ENCODE results near the gene EVA1A. TPM values are rescaled to one million over a fixed set of nuclear protein-coding genes. Genes with fewer than 3 reads are reported as not detected.

The EVA1A gene
- total RNA-seq, 1 experiment from 2014 or later, result 0.68 TPM

- H3K9me3 Mint-ChIP-seq, result peaks cover 13 to 15% of the 10 kb centered on the region in 2 experiments
Observed at GRCh38 chr2:75516378-75517360, 44.1 kb downstream of the EVA1A start.

More at GRCh38 chr2:75516378-75517360, 44.1 kb downstream of the EVA1A start:
- no peak overlapping the region for H4K91ac ChIP-seq (ENCODE audit: insufficient read length, low read depth, low read length)
- TF ChIP-seq CTCF (conservative IDR thresholded peaks at IDR 0.05), result no peak
- H3K23ac ChIP-seq (ENCODE audit: insufficient read length, low read depth, low read length), result no peak overlapping the region
- no peaks in the 10 kb centered on the region for H3K23me2 ChIP-seq (ENCODE audit: insufficient read length, low read depth, low read length, poor library complexity, severe bottlenecking)
- no peak for DNase-seq
- peaks cover 7% of the 10 kb centered on the region for H3K27me3 Mint-ChIP-seq (ENCODE audit: low read depth)
- H3K27ac ChIP-seq (ENCODE audit: insufficient read length, low read depth, low read length), result no peak overlapping the region
- no peak overlapping the region for H4K8ac ChIP-seq (replicated peaks; ENCODE audit: insufficient read length, low read depth, low read length)
- H4K20me1 ChIP-seq (ENCODE audit: control insufficient read depth, insufficient read depth, insufficient read length), result no peaks in the 10 kb centered on the region
- no peak overlapping the region for H3K56ac ChIP-seq (ENCODE audit: insufficient read length, low read depth, low read length)
- H3K18ac ChIP-seq (ENCODE audit: insufficient read length, low read depth, low read length), result no peak overlapping the region
- H2AFZ ChIP-seq (ENCODE audit: low read length), result no peak overlapping the region
- H2AK5ac ChIP-seq (ENCODE audit: insufficient read length, low read length), result no peak overlapping the region
- no peak overlapping the region for H2BK120ac ChIP-seq (ENCODE audit: low read depth, low read length, poor library complexity, severe bottlenecking)
- peaks cover 4% of the 10 kb centered on the region for H3K9me3 ChIP-seq (ENCODE audit: control insufficient read depth, low read depth, low read length)
- H3K27ac Mint-ChIP-seq, result no peak overlapping the region
- H3K36me3 Mint-ChIP-seq (ENCODE audit: insufficient read depth in 1 of 3, low read depth in 3 of 3), result peaks cover 8 to 29% (median 14%) of the 10 kb centered on the region in 3 experiments
- no peak overlapping the region for H3K4me3 Mint-ChIP-seq
- H2BK20ac ChIP-seq (ENCODE audit: low read depth, low read length, poor library complexity, severe bottlenecking), result no peak overlapping the region
- no peak overlapping the region for H3K4ac ChIP-seq (ENCODE audit: low read depth, low read length)
- no peak overlapping the region for H3K4me2 ChIP-seq (ENCODE audit: insufficient read depth, insufficient read length, low read length)
- H3K79me1 ChIP-seq (ENCODE audit: insufficient read depth, low read depth, low read length, poor library complexity, severe bottlenecking), result no peaks in the 10 kb centered on the region
- H3K27me3 ChIP-seq (ENCODE audit: insufficient read depth, low read length), result no peaks in the 10 kb centered on the region
- WGBS (ENCODE audit: extremely low coverage, insufficient read length, low lambda C conversion rate), result no CpG with 5 or more reads among the region's 8 CpGs
- H2BK5ac ChIP-seq (ENCODE audit: insufficient read length, low read length), result no peak overlapping the region
- H3K14ac ChIP-seq (ENCODE audit: insufficient read depth, low read length), result no peak overlapping the region
- H3K4me1 Mint-ChIP-seq, result no peaks in the 10 kb centered on the region
- H3K9ac ChIP-seq (ENCODE audit: extremely low read depth, insufficient read length, low read length), result no peak overlapping the region
- H2BK12ac ChIP-seq (ENCODE audit: insufficient read length, low read depth, low read length), result no peak overlapping the region
- no peaks in the 10 kb centered on the region for H3K4me1 ChIP-seq (ENCODE audit: insufficient read depth, low read length)
- H4K5ac ChIP-seq (ENCODE audit: insufficient read length, low read depth, low read length), result no peak overlapping the region
- no peak overlapping the region for H3T11ph ChIP-seq (ENCODE audit: low read length)
- no peak overlapping the region for H2BK15ac ChIP-seq (ENCODE audit: low read depth, low read length)
- no peaks in the 10 kb centered on the region for H3K79me2 ChIP-seq (ENCODE audit: insufficient read depth, low read length)

Data from H9 (cell line).